HL-60 (cell line): ENCODE results near the gene NAGLU.

Experiments
- DNase-seq, 2 experiments: peaks; one replicate each; pipeline ENCODE4 v3.0.0-alpha.2; 2010 to 2020; ENCODE audit warnings: low read depth in 1 of 2, low spot score in 1 of 2
- H3K27ac ChIP-seq: fragments of 250-450 bp; sonication (Bioruptor Pico); replicated peaks from 2 replicates; pipeline ENCODE4 v1.5.1; 2020; ENCODE audit warnings: mild to moderate bottlenecking, moderate library complexity
- H3K27me3 ChIP-seq: fragments of 250-450 bp; sonication (Bioruptor Pico); 2 replicates; pipeline ENCODE4 v1.5.1; 2021; ENCODE audit warnings: mild to moderate bottlenecking, moderate library complexity; ENCODE audit not compliant: insufficient read depth, poor library complexity, severe bottlenecking
- H3K4me3 ChIP-seq: replicated peaks from 2 replicates; pipeline ENCODE4 v1.5.1; 2011; ENCODE audit warnings: mild to moderate bottlenecking, control low read depth, low read length; ENCODE audit not compliant: insufficient read depth
- CTCF ChIP-seq: IDR thresholded peaks from one replicate; pipeline ENCODE4 v1.5.1; 2011; ENCODE audit warnings: low read length, control low read depth, inconsistent platforms; ENCODE audit not compliant: insufficient read depth
- GABPA ChIP-seq: IDR thresholded peaks from 2 replicates; pipeline ENCODE4 v1.6.1; 2012; ENCODE audit warnings: low read depth
- POLR2AphosphoS5 ChIP-seq: IDR thresholded peaks from 2 replicates; pipeline ENCODE4 v1.6.1; 2012; ENCODE audit warnings: low read depth
- REST ChIP-seq: IDR thresholded peaks from 2 replicates; pipeline ENCODE4 v1.6.1; 2012; ENCODE audit warnings: low read depth; ENCODE audit not compliant: insufficient replicate concordance
- SPI1 ChIP-seq: IDR thresholded peaks from 2 replicates; pipeline ENCODE4 v1.6.1; 2012; ENCODE audit warnings: low read depth, mild to moderate bottlenecking, borderline replicate concordance

NAGLU gene

DNA sequence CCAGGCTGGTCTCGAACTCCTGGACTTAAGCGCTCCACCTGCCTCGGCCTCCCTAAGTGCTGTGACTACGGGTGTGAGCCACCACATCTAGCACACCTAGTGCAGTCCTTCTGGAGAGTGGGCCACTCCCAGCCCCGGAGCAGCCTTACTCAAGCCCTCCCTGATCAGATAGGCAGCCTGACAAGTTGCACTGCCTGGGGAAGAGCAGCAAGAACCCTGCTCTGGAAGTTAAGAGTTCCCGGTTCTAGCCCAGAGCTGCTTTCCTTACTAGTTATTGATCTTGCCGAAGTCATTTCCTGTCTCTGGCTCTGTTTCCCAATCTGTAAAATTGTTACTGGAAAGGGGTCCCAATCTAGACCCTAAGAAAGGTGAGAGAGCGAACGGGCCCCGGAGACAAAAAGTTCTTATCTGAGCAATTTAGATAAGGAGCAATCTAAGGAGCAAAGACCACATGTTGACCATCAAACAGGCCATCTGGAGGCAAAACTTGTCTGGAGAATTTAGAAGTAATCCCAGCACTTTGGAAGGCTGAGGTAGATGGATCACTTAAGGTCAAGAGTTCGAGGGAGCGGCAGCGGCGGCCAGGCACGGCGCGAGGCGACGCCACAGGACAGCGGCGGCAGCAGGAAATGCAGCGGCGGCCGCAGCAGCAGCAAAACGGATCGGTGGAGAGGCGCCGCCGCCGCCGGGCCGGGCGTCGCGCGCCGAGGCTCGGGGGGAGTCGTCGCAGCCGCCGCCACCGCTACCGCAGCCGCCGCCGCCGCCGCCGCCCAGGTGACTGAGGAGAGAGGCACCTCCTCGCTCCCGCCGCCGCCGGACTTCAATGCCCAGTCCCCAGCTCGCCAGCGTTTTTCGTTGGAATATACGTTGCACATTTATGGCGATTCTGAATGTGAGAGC, 4.3 kb upstream of the NAGLU start:
- H3K27me3 ChIP-seq, result no peaks in the 10 kb centered on the region
- peak overlapping the region; percentile 43 for H3K4me3 ChIP-seq
- DNase-seq, result peak in 1 of 2 experiments; percentile 47
- no peak for TF ChIP-seq GABPA
- no peak for TF ChIP-seq SPI1
- peak overlapping the region; percentile 57 for H3K27ac ChIP-seq

DNA sequence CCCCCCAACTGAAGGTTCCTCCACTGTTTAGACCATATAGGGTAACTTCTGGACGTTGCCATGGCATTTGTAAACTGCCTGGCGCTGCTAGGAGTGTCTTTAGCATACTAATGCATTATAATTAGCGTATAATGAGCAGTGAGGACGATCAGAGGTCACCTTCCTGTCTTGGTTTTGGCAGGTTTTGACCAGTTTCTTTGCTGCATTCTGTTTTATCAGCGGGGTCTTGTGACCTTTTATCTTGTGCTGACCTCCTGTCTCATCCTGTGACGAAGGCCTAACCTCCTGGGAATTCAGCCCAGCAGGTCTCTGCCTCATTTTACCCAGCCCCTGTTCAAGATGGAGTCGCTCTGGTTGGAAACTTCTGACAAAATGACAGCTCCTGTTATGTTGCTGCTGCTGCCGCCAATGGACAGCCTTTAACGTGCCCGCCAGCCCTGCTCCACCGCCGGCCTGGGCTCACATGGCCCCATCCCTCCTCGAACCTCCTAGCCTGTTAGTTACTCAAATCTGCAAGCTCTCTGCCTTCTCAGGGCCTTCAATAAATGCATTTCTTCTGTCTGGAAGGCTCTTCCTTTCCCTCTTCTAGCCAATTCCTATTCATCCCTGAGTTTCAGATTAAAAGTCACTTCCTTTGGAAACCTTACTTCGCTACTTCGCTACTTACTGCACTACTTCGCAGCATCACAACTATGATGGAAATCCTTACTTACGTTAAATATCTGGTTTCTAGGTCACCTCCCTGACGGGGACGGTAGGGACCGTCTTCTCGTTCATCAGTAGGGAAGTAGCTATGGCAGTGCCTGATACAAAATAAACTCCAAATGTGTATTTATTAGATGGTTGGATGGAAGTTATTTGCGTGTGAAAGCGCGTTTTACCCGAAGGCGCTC, 640 bp upstream of the NAGLU start:
- Histone ChIP-seq H3K27ac (peak overlapping the region; percentile 64), H3K4me3 (peak overlapping the region; percentile 74), H3K27me3 (no peaks in the 10 kb centered on the region)
- DNase-seq, result no peak
- TF ChIP-seq POLR2AphosphoS5, result no peak; the same call in 1 of the 2 replicates
- no peak for TF ChIP-seq REST
- peak; percentile 25; the same call in 1 of the 2 replicates for TF ChIP-seq SPI1
- no peak for TF ChIP-seq GABPA
- TF ChIP-seq CTCF, result no peak

DNA sequence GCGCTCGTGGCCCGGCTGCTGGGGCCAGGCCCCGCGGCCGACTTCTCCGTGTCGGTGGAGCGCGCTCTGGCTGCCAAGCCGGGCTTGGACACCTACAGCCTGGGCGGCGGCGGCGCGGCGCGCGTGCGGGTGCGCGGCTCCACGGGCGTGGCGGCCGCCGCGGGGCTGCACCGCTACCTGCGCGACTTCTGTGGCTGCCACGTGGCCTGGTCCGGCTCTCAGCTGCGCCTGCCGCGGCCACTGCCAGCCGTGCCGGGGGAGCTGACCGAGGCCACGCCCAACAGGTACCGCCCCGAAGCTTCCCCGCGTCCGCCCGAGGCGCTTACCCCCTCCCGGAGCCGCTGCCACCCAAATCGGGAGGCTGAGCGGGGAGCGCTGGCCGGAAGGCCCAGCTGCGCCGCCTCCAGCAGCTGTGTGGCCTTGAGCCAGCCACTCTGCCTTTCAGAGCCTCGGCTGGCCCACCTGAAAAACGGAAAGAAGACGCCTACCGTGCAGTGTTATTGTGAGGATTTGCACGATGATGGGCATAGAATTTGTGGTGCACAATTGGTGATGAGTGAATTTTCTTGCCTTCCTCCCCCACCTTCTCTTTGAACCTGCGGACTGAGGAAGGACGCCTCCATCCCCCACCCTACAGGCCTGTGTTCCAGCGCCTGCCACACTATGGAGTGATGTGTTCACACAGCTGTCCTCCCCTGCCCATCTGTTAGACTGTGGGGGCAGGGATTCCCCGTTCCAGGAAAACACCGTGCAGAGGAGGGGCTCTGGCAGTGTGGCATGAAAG, 523 bp downstream of the NAGLU start:
- peak overlapping the region; percentile 71 for H3K27ac ChIP-seq
- DNase-seq, result peak; percentile 85 to 87
- TF ChIP-seq GABPA (no peak; the same call in 1 of the 2 replicates), POLR2AphosphoS5 (no peak; the same call in none of the 2 replicates), CTCF (no peak), REST (no peak), SPI1 (no peak)
- H3K4me3 ChIP-seq, result peak overlapping the region; percentile 74
- no peaks in the 10 kb centered on the region for H3K27me3 ChIP-seq
